NB4 (cell line): ENCODE results near the gene TAS2R41.

Source experiments
- MYC ChIP-seq: IDR thresholded peaks from 2 replicates; pipeline ENCODE4 v1.6.1; 2011; ENCODE audit warnings: low read depth, low read length
- POLR2A ChIP-seq: IDR thresholded peaks from 2 replicates; pipeline ENCODE4 v1.6.1; 2011; ENCODE audit warnings: mild to moderate bottlenecking; ENCODE audit not compliant: insufficient read length; ENCODE audit errors: extremely low read depth
- TF ChIP-seq, protein P1 (sequence below): IDR thresholded peaks from one replicate; pipeline ENCODE4 v1.5.1; 2012; ENCODE audit warnings: low read depth, low read length
- TF ChIP-seq, protein P2 (sequence below): IDR thresholded peaks from 2 replicates; pipeline ENCODE4 v1.6.1; 2011; ENCODE audit warnings: low read depth, low read length

DNA sequence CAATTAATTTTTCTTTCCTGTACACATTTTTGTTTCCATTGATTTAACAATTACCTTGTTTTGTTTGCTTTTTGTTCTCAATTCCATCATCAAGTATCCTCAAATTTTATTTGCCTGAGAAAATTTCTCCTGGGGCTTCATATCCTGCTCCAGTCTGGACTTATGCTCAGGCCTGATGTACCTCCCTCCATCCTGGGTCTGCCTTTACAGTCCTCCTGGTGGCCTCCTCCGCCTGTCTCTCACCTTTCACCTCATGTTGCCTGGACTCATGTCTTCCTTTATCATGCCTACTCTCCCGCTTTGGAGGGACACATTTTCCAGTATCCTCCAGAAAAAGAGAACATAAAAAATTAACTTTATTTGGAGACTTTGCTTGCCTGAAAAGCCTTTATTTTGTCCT, 46.6 kb upstream of the TAS2R41 start:
- TF ChIP-seq, protein P1, sequence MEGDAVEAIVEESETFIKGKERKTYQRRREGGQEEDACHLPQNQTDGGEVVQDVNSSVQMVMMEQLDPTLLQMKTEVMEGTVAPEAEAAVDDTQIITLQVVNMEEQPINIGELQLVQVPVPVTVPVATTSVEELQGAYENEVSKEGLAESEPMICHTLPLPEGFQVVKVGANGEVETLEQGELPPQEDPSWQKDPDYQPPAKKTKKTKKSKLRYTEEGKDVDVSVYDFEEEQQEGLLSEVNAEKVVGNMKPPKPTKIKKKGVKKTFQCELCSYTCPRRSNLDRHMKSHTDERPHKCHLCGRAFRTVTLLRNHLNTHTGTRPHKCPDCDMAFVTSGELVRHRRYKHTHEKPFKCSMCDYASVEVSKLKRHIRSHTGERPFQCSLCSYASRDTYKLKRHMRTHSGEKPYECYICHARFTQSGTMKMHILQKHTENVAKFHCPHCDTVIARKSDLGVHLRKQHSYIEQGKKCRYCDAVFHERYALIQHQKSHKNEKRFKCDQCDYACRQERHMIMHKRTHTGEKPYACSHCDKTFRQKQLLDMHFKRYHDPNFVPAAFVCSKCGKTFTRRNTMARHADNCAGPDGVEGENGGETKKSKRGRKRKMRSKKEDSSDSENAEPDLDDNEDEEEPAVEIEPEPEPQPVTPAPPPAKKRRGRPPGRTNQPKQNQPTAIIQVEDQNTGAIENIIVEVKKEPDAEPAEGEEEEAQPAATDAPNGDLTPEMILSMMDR: no peak
- no peak for TF ChIP-seq POLR2A
- TF ChIP-seq, protein P2, sequence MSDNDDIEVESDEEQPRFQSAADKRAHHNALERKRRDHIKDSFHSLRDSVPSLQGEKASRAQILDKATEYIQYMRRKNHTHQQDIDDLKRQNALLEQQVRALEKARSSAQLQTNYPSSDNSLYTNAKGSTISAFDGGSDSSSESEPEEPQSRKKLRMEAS: no peak
- TF ChIP-seq MYC: no peak
